AG08395 (cell line): ENCODE results near the gene CCDC39.
A peak's percentile ranks its signal among the peaks of the same experiment; 100 is the strongest.
"Not testable (repeated sequence)": the region's sequence is repeated elsewhere in the genome, so short reads cannot be mapped to it uniquely, and the experiment has no call there.

Source experiments
- DNase-seq: peaks from one replicate; pipeline ENCODE4 v3.0.0; 2012; ENCODE audit warnings: mixed read lengths, low spot score

CCDC39 gene

GRCh38 chr3:180619723-180620122 lies 59.6 kb downstream of the CCDC39 start:
- DNase-seq: no peak

- DNase-seq: not testable (repeated sequence)
These were observed 60.7 kb downstream of the CCDC39 start for GRCh38 chr3:180618563-180618962.

GRCh38 chr3:180617049-180617448 lies 62.2 kb downstream of the CCDC39 start:
- DNase-seq: no peak

- no peak for DNase-seq
These were observed 63.3 kb downstream of the CCDC39 start for GRCh38 chr3:180615954-180616353.

- DNase-seq: no peak
These were observed 66.9 kb downstream of the CCDC39 start for GRCh38 chr3:180612364-180612763.

GRCh38 chr3:180611006-180611405 lies 68.3 kb downstream of the CCDC39 start:
- no peak for DNase-seq

- peak; percentile 97 for DNase-seq
These were observed 77.3 kb downstream of the CCDC39 start, which contains the start of gene TTC14 for GRCh38 chr3:180601688-180602666. TSS of gene TTC14 (plus strand) at chr3:180602163. CDS start at chr3:180602262, 99 bp downstream.

- DNase-seq: no peak
These were observed 78.8 kb downstream of the CCDC39 start for GRCh38 chr3:180600473-180600872.

GRCh38 chr3:180595559-180595935 lies 83.7 kb downstream of the CCDC39 start:
- no peak for DNase-seq

GRCh38 chr3:180594631-180595558 lies 84.4 kb downstream of the CCDC39 start:
- peak; percentile 12 for DNase-seq

- not testable (repeated sequence) for DNase-seq
These were observed 85.7 kb downstream of the CCDC39 start for GRCh38 chr3:180593631-180594030.

- no peak for DNase-seq
These were observed 88.9 kb downstream of the CCDC39 start for GRCh38 chr3:180590396-180590795.

GRCh38 chr3:180580934-180581333 lies 98.4 kb downstream of the CCDC39 start:
- no peak for DNase-seq

GRCh38 chr3:180575571-180575970 lies 103.7 kb downstream of the CCDC39 start:
- DNase-seq: no peak

GRCh38 chr3:180571831-180572598 lies 107.3 kb downstream of the CCDC39 start:
- DNase-seq: no peak

- no peak for DNase-seq
These were observed 109.1 kb downstream of the CCDC39 start for GRCh38 chr3:180570238-180570637.

- DNase-seq: no peak
These were observed 114.6 kb downstream of the CCDC39 start for GRCh38 chr3:180564676-180565075.
